ENCODE measurements around the gene ZNF793. TPM values are rescaled to one million over a fixed set of nuclear protein-coding genes. Genes with fewer than 3 reads are reported as not detected.

The ZNF793 gene
- total RNA-seq, 1 experiment from 2014 or later: 10.1 TPM

- Histone ChIP-seq H3K9me3 (ENCODE audit: control insufficient read depth, insufficient read depth, low read depth, low read length) (peaks cover 31% of the 10 kb centered on the region; the same call in 1 of the 2 replicates), H3K36me3 (ENCODE audit: control insufficient read depth, insufficient read depth, low read length) (no peaks in the 10 kb centered on the region), H3K27ac (ENCODE audit: low read length) (peak overlapping the region; percentile 94), H3K4me1 (ENCODE audit: control insufficient read depth, insufficient read depth, low read length) (peaks cover 7% of the 10 kb centered on the region; the same call in 1 of the 2 replicates), H3K4me3 (ENCODE audit: low read depth in 2 of 2, low read length in 2 of 2) (peak overlapping the region; percentile 85 to 93), H3K27me3 (ENCODE audit: control insufficient read depth, insufficient read depth, low read length) (no peaks in the 10 kb centered on the region)
- TSS peak; percentile 52 for BruUV-seq (replicated peaks)
- no peak for ATAC-seq
- TF ChIP-seq TCF7L2 (IDR thresholded peaks at IDR 0.05; ENCODE audit: low read depth, low read length) (no peak), REST (IDR thresholded peaks at IDR 0.05; ENCODE audit: insufficient read depth in 1 of 2, low read depth in 2 of 2, low read length in 1 of 2) (no peak), SIN3A (IDR thresholded peaks at IDR 0.05; ENCODE audit: borderline replicate concordance, insufficient read depth, low read depth, low read length) (no peak), CTCF (IDR thresholded peaks at IDR 0.05) (no peak), POLR2AphosphoS5 (IDR thresholded peaks at IDR 0.05; ENCODE audit: low read depth, low read length) (no peak)
- CTCF ChIA-PET: no interaction called here
- POLR2A ChIA-PET: no interaction called here
- in situ Hi-C loops (cut with HindIII; ENCODE audit: low pct_unique_long_range_greater_than_20kb, low sequenced_read_pairs): no loop called here
- DNase-seq (ENCODE audit: low read depth, low spot score): no peak
- intact Hi-C loops (cut with micrococcal nuclease; ENCODE audit: unreplicated experiment): no loop called here
Observed at GRCh38 chr19:37470216-37470615, 36.5 kb upstream of the ZNF793 start.

GRCh38 chr19:37472165-37472564 lies 34.6 kb upstream of the ZNF793 start:
- Histone ChIP-seq H3K36me3 (ENCODE audit: control insufficient read depth, insufficient read depth, low read length) (no peaks in the 10 kb centered on the region), H3K4me3 (ENCODE audit: low read depth in 2 of 2, low read length in 2 of 2) (no peak overlapping the region), H3K4me1 (ENCODE audit: control insufficient read depth, insufficient read depth, low read length) (peaks cover 7% of the 10 kb centered on the region; the same call in 1 of the 2 replicates), H3K9me3 (ENCODE audit: control insufficient read depth, insufficient read depth, low read depth, low read length) (peaks cover 40% of the 10 kb centered on the region; the same call in 1 of the 2 replicates), H3K27me3 (ENCODE audit: control insufficient read depth, insufficient read depth, low read length) (no peaks in the 10 kb centered on the region), H3K27ac (ENCODE audit: low read length) (no peak overlapping the region)
- TF ChIP-seq REST (IDR thresholded peaks at IDR 0.05; ENCODE audit: insufficient read depth in 1 of 2, low read depth in 2 of 2, low read length in 1 of 2) (no peak), POLR2AphosphoS5 (IDR thresholded peaks at IDR 0.05; ENCODE audit: low read depth, low read length) (no peak), CTCF (IDR thresholded peaks at IDR 0.05) (no peak)
- ChIA-PET POLR2A (no interaction called here), CTCF (no interaction called here)
- DNase-seq (ENCODE audit: low read depth, low spot score) (no peak), ATAC-seq (no peak)
- no TSS peak for BruUV-seq (replicated peaks)
- intact Hi-C loops (cut with micrococcal nuclease; ENCODE audit: unreplicated experiment): no loop called here
- in situ Hi-C loops (cut with HindIII; ENCODE audit: low pct_unique_long_range_greater_than_20kb, low sequenced_read_pairs): no loop called here

Measured in Panc1 (cell line).